Esophagus squamous epithelium (tissue), 5 donors: Measurements from ENCODE around the gene SLC9A9. TPM values are rescaled to one million over a fixed set of nuclear protein-coding genes. Genes with fewer than 3 reads are reported as not detected.

Source experiments
- DNase-seq: peaks from one replicate; lab custom pipeline; 2025; lab: John Stamatoyannopoulos, UW
- H3K27ac ChIP-seq, 4 donors: fragments of 200-600 bp; sonication (generic); one replicate each; pipeline ENCODE4 v1.5.1; 2016 to 2019; ENCODE audit warnings: mild to moderate bottlenecking in 1 of 4
- H3K27me3 ChIP-seq, 4 donors: fragments of 200-600 bp; sonication (generic); 1 replicate in 3 of 4; 2 replicates in 1 of 4; pipeline versions ENCODE4 v1.5.1 to v1.6.0; 2017 to 2021; ENCODE audit warnings: antibody characterized with exemption in 1 of 4
- H3K36me3 ChIP-seq, 3 donors: fragments of 200-600 bp; sonication (generic); one replicate each; pipeline ENCODE4 v1.5.1; 2016 to 2019
- H3K4me1 ChIP-seq, 3 donors: fragments of 200-600 bp; sonication (generic); one replicate each; pipeline ENCODE4 v1.5.1; 2017 to 2019
- H3K4me3 ChIP-seq, 4 donors: fragments of 200-600 bp; sonication (generic); 1 replicate in 3 of 4; 2 replicates in 1 of 4; pipeline ENCODE4 v1.5.1; 2016 to 2019; ENCODE audit warnings: mild to moderate bottlenecking in 2 of 4, moderate library complexity in 1 of 4
- H3K9me3 ChIP-seq, 3 donors: fragments of 200-600 bp; sonication (generic); one replicate each; pipeline ENCODE4 v1.5.1; 2016 to 2019
- POLR2A ChIP-seq, 4 donors: fragments of 450-650 bp; IDR thresholded peaks; one replicate each; pipeline ENCODE4 v1.6.1; 2017; ENCODE audit warnings: antibody characterized with exemption in 4 of 4, mild to moderate bottlenecking in 4 of 4, moderate library complexity in 3 of 4
- WGBS, 2 donors: methylation state at CpG; one replicate each; pipeline ENCODE4 v1.1.5; 2018; 5-methylcytosine and 5-hydroxymethylcytosine counted together
- intact Hi-C: fragments of 100-400 bp; cut with DNase I; formaldehyde crosslinking; loops from one replicate; pipeline ENCODE4 v1.15.0; 2022
- total RNA-seq, 4 donors: library from RNA; depleted of rRNA; stranded (reverse); fragments of >200 nt; gene quantifications; one replicate each; pipeline ENCODE4 v1.1.0, GENCODE V29; 2016
- TF ChIP-seq, protein P1 (sequence below), 6 experiments: fragments of 450-650 bp in 4 of 6; fragments of 200-600 bp in 2 of 6; sonication (generic) in 2 of 6; IDR thresholded peaks; one replicate each; pipeline ENCODE4 v1.5.1; 2016 to 2019; ENCODE audit warnings: antibody characterized with exemption in 6 of 6, mild to moderate bottlenecking in 4 of 6, moderate library complexity in 4 of 6
- donor health status: DM: yes; HTN: yes; CAD: no.

SLC9A9 gene
- total RNA-seq, 4 donors from 2014 or later, result 11.2 to 22.3 (median 18.9) TPM

DNA sequence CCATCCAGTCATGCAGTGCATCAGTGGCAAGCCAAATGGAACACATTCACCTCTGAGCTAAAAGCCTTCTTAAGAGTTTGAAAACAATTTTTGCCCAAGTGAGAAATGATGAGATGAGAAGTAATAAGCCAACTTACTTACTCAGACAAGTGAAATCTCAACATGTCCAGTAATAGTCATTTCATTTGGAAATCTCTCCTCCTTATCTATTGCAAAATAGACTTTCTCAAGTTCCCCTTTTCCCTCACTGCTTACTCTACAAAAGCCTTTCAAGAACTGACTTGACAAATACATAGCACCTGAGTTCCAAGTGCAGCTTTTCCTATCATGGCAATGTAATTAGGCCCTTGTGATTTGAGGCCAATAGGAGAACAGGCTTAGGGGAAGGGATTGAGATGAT, 282.3 kb downstream of the SLC9A9 start:
- Histone ChIP-seq H3K4me1 (no peaks in the 10 kb centered on the region), H3K36me3 (no peaks in the 10 kb centered on the region), H3K4me3 (no peak overlapping the region), H3K27me3 (no peaks in the 10 kb centered on the region), H3K27ac (no peak overlapping the region), H3K9me3 (no peaks in the 10 kb centered on the region)
- intact Hi-C loops, result no loop called here
- DNase-seq, result no peak
- no peak for TF ChIP-seq POLR2A (IDR thresholded peaks at IDR 0.05)
- TF ChIP-seq, protein P1, sequence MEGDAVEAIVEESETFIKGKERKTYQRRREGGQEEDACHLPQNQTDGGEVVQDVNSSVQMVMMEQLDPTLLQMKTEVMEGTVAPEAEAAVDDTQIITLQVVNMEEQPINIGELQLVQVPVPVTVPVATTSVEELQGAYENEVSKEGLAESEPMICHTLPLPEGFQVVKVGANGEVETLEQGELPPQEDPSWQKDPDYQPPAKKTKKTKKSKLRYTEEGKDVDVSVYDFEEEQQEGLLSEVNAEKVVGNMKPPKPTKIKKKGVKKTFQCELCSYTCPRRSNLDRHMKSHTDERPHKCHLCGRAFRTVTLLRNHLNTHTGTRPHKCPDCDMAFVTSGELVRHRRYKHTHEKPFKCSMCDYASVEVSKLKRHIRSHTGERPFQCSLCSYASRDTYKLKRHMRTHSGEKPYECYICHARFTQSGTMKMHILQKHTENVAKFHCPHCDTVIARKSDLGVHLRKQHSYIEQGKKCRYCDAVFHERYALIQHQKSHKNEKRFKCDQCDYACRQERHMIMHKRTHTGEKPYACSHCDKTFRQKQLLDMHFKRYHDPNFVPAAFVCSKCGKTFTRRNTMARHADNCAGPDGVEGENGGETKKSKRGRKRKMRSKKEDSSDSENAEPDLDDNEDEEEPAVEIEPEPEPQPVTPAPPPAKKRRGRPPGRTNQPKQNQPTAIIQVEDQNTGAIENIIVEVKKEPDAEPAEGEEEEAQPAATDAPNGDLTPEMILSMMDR (IDR thresholded peaks at IDR 0.05), result no peak

DNA sequence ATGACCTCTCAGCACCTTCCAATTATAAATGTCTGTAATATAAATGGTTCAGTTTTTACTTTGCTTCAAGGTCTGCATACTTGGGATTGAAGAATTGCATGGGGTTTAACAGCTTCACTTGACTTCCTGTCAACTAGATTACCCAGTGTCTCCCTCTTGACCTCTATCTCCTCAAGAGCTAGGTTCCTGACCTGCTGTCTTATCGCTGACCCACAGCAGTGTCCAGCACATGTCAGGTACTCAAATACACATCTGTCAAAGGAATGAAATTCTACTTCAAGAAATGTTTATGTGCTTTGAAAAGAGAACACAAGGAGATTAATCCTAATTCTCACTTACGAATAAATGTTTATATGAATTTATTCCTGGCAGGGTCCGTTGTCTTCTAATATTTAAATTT, 284.5 kb downstream of the SLC9A9 start:
- 74 to 77% methylated on average over 3 of the region's 3 CpGs for WGBS, 2 donors

GRCh38 chr3:143562789-143563188, 285.5 kb downstream of the SLC9A9 start:
- no peak overlapping the region for H3K4me3 ChIP-seq
- H3K4me1 ChIP-seq, result no peaks in the 10 kb centered on the region
- H3K27me3 ChIP-seq, result no peaks in the 10 kb centered on the region
- intact Hi-C loops, result no loop called here
- H3K9me3 ChIP-seq, result peaks cover 0 to 8% (median 7%) of the 10 kb centered on the region in 3 donors
- no peaks in the 10 kb centered on the region for H3K36me3 ChIP-seq
- DNase-seq, result no peak
- TF ChIP-seq, protein P1 (IDR thresholded peaks at IDR 0.05), result no peak
- no peak for TF ChIP-seq POLR2A (IDR thresholded peaks at IDR 0.05)
- no peak overlapping the region for H3K27ac ChIP-seq
- 75 to 76% methylated on average over 2 of the region's 2 CpGs for WGBS, 2 donors

More for the DNA sequence above, 284.5 kb downstream of the SLC9A9 start:
- no peak for DNase-seq
- Histone ChIP-seq H3K36me3 (no peaks in the 10 kb centered on the region), H3K27me3 (no peaks in the 10 kb centered on the region), H3K4me1 (no peaks in the 10 kb centered on the region), H3K4me3 (no peak overlapping the region), H3K27ac (no peak overlapping the region), H3K9me3 (no peaks in the 10 kb centered on the region)
- TF ChIP-seq POLR2A (IDR thresholded peaks at IDR 0.05), result no peak
- TF ChIP-seq, protein P1 (IDR thresholded peaks at IDR 0.05), result no peak
- intact Hi-C loops, result no loop called here

DNA sequence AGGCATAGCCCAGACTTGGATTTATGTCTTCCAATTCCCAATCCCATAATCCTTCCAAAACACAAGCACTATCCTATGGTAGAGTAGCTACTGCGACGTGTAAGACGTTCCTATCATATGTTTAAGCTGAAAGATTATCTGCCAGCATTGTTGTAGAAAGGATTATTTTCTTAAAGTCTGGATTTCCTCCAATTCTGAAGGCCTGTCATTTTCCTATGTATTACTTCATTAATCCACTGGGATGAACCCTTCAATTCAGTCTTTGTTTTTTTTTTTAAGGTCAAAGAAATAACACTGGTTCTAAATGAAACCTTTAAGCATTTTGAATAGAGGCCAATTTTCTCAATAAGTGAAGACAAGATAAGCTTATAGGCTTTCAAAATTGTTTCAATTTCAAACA, 289.0 kb downstream of the SLC9A9 start:
- H3K27ac ChIP-seq, result no peak overlapping the region
- no peaks in the 10 kb centered on the region for H3K27me3 ChIP-seq
- H3K4me3 ChIP-seq, result no peak overlapping the region
- H3K9me3 ChIP-seq, result peaks cover 0 to 10% (median 9%) of the 10 kb centered on the region in 3 donors
- no peaks in the 10 kb centered on the region for H3K4me1 ChIP-seq
- intact Hi-C loops, result no loop called here
- TF ChIP-seq, protein P1 (IDR thresholded peaks at IDR 0.05), result no peak
- TF ChIP-seq POLR2A (IDR thresholded peaks at IDR 0.05), result no peak
- no peaks in the 10 kb centered on the region for H3K36me3 ChIP-seq
- WGBS, 2 donors, result 21 to 22% methylated on average over 3 of the region's 3 CpGs
- no peak for DNase-seq

GRCh38 chr3:143552851-143553250, 295.4 kb downstream of the SLC9A9 start:
- Histone ChIP-seq H3K27me3 (no peaks in the 10 kb centered on the region), H3K4me3 (no peak overlapping the region), H3K27ac (no peak overlapping the region), H3K9me3 (peaks cover 0 to 3% (median 2%) of the 10 kb centered on the region in 3 donors), H3K4me1 (no peaks in the 10 kb centered on the region), H3K36me3 (peaks cover 0 to 43% (median 0%) of the 10 kb centered on the region in 3 donors)
- TF ChIP-seq POLR2A (IDR thresholded peaks at IDR 0.05), result no peak
- TF ChIP-seq, protein P1 (IDR thresholded peaks at IDR 0.05), result no peak
- DNase-seq, result no peak
- 94 to 96% methylated on average over 3 of the region's 3 CpGs for WGBS, 2 donors
- intact Hi-C loops, result no loop called here
